GM21390 (cell line): Measurements from ENCODE around the gene PIK3CB.
A peak's percentile ranks its signal among the peaks of the same experiment; 100 is the strongest.
"Not testable (repeated sequence)": the region's sequence is repeated elsewhere in the genome, so short reads cannot be mapped to it uniquely, and the experiment has no call there.

ENCODE experiments used
- ATAC-seq: cut with Tn5 transposase; IDR thresholded peaks from one replicate; pipeline ENCODE4 v1.9.1; 2021; ENCODE audit not compliant: unreplicated experiment

PIK3CB gene

GRCh38 chr3:138767498-138768104 is 67.1 kb downstream of the PIK3CB start:
- ATAC-seq, result no peak

DNA sequence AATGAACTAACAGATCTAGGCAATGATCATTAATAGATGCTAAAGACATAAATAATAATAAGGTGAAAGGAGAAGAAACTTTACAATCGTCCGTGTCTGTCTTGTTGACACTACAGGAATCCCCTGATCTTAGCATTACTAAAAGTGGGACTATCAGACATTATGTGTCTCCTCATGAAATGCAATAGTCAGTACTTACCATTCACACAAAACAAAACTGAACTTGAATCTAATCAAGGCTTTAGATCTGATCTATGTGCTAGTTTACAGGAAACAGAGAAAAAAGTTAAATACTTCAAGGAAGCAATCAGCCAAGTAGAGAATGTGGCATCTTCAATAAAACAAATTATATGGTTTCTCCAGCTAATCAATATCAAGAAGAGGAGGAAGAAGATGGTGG is 73.7 kb downstream of the PIK3CB start:
- no peak for ATAC-seq

- no peak for ATAC-seq
These were observed 86.5 kb downstream of the PIK3CB start for GRCh38 chr3:138748190-138748589.

DNA sequence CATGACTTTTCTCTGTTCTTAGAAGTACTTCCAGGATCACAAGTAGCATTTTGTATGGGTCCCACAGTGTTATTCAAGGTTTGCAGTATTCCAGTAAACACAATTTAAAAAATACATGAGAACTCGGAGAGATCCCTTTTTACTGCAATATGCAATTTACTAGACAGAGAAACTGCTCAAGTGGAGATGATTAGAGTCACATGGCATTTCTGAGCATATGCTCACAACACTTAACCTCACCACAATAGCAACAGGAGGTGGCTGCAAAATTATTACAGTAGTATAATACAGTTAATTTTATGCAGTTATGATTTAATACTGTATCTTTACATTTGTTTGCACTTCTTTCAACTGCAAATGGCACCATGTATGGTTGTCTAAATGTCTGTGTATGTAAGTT is 87.5 kb downstream of the PIK3CB start:
- ATAC-seq, result no peak

DNA sequence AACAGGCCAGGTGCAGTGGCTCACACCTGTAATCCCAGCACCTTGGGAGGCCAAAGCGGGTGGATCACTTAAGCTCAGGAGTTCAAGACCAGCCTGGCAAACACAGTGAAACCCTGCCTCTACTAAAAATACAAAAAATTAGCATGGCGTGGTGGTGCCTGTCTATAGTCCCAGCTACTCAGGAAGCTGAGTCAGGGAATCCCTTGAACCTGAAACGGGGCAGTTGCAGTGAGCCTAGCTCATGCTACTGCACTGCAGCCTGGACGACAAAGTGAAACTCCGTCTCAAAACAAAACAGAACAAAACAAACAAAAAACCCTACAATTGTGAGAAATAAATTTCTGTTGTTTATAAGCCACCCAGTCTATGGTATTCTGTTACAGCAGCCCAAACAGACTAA is 94.7 kb downstream of the PIK3CB start:
- no peak for ATAC-seq

- no peak for ATAC-seq
These were observed 102.3 kb downstream of the PIK3CB start for GRCh38 chr3:138732456-138732855.

- no peak for ATAC-seq
These were observed 107.6 kb downstream of the PIK3CB start for GRCh38 chr3:138726946-138727730.

DNA sequence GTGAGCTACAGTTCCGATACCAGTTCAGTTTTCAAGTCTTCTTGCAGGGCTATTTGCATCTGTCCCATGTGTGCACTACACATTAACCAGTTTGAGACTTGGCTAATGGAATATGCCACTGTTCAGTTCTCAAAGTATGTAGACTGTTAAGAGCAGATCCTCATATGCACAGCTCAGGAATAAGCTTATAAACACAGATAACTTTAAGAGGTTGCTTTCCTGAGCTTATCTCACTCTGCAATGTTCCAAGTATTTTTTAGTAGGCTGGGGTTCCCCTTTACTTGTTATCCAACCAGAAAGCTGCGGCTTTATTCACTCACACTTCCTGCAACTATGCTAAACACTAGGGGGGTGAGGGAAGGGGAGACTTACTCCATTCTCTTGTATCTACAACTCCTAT is 108.7 kb downstream of the PIK3CB start:
- not testable (repeated sequence) for ATAC-seq

DNA sequence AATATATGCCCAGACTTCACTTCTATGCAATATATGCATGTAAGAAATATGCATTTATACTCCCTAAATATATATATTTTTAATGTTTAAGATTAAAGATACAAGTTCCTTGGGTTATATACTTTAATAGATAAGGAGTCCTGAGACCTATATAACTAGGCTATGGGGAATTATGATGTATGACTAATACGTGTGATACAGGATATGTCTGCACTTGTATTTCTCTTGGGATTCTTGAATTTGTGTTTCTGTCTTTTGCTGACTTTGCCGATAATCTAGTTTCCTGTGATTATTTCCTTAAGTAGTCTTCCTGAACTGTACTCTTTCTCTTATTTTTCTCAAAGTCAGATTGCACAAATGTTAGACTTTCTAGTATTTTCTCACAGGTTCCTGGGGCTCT is 109.6 kb downstream of the PIK3CB start:
- no peak for ATAC-seq

GRCh38 chr3:138724443-138724842 is 110.3 kb downstream of the PIK3CB start:
- no peak for ATAC-seq

DNA sequence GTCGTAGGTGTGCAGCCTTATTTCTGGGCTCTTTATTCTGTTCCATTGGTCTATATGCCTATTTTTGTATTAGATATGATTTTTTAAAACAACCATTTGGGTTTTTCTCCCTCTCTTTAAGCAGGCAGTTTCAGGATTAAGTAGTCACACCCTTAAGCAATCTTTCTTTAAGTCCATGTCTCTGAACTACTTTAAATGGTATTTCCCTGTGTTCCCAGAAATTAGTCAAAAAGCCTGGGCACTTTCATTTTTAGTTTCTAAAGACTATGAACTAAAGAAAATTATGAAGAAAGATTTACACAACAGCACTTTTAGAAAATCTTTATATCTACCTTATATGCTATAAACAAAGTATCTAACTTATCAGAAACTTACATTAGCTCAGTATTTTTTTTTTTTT is 115.9 kb downstream of the PIK3CB start:
- no peak for ATAC-seq

GRCh38 chr3:138717348-138717747 is 117.4 kb downstream of the PIK3CB start:
- peak; percentile 73 for ATAC-seq

- ATAC-seq, result no peak
These were observed 122.6 kb downstream of the PIK3CB start for GRCh38 chr3:138712086-138712485.

DNA sequence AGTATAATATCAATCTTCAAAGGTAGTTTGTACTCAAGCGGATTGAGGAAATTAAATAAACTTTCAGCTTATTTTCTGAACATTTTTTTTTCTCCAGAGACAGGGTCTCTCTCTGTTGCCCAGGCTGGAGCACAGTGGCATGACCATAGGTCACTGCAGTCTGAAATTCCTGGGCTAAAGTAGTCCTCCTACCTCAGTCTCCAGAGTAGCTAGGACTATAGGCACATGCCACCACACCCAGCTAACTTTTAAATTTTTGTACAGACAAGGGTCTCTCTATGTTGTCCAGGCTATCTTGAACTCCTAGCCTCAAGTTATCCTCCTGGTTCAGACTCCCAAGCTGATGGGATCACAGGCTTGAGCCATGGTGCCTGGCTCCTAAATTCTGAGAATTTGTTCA is 129.1 kb downstream of the PIK3CB start:
- ATAC-seq, result no peak

GRCh38 chr3:138696666-138697370 is 137.9 kb downstream of the PIK3CB start:
- no peak for ATAC-seq

DNA sequence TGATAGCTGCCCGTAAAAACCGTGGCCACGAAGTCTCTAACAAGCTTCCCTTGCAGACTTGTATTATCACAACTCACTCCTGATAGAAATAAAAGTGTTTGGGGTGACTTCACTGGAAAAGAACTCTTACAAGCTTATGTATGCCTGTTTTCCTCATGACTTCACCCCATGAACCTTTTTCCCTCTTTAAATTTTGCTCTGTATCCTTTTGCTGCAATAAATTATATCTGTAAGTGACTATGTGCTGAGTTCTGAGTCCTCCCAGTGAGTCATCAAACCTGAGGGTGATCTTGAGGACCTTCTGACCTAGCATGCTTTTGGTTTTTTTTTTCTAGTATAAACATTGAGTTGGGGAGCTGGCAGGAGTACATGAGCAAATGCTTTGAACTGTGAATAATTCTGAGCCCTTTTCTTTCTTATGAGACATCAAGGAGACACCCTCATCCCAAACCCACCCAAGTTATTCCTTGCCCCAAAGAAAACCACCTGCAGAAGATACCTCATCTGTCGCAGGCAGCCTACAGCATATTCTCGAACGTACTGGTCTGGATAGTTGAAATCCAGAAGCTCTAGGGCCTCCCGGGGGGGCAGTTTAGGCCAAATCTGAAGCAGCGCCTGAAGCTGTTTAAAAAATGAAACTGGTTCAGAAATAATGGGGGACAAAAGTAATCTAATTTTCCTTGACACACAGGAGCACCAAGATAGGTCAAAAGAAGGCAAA is 140.3 kb downstream of the PIK3CB start:
- ATAC-seq, result no peak

DNA sequence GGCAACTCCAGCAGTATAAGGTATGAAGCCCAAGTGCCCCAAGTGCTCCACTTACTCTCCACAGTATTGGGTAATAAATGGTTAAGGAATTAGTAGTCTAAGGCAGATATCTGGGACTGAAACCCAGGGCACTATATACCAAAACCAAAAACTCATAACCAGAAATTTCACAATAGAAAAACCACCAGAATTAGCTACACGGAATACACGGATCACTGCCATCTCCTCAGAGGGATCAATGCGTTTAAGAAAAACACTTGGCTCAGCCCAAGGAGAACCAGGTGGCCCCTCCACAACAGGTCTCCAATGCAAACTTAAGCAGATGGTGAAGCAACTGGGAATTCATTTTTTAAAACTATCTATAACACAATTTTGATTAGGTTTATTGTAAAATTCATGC is 142.6 kb downstream of the PIK3CB start:
- no peak for ATAC-seq

DNA sequence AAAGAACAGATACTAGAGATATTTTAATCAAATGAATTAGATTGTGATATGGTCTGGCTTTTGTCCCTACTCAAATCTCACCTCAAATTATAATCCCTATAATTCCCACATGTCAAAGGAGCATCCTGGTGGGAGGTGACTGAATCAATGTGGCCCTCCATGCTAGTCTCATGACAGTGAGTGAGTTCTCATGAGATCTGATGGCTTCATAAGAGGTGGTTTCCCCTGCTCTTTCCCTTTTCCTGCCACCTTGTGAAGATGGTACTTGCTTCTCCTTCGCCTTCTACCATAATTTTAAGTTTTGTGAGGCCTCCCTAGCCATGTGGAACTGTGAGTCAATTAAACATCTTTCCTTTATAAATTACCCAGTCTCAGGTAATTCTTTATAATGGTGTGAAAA is 143.4 kb downstream of the PIK3CB start:
- ATAC-seq, result no peak

- ATAC-seq, result no peak
These were observed 144.7 kb downstream of the PIK3CB start for GRCh38 chr3:138690036-138690435.

- no peak for ATAC-seq
These were observed 145.8 kb downstream of the PIK3CB start for GRCh38 chr3:138688871-138689299.

DNA sequence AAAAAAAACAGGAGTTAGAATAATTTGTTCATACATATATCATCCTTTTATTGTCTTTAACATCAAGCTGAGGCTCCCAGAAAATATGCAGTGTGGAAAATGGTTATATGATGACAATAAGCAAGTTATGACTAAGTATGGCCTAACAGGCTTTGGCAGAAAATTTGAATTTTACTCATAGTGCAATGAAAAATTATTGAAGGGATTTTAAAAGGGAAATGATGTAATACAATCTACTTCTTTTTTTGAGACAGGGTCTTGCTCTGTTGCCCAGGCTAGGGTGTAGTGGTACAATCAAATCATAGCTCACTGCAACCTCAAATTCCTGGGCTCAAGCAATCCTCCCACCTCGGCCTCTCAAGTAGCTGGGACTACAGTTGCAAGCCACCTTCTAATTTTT is 147.5 kb downstream of the PIK3CB start:
- peak; percentile 18 for ATAC-seq
